ENCODE results near the gene ATCAY. TPM values are rescaled to one million over a fixed set of nuclear protein-coding genes. Genes with fewer than 3 reads are reported as not detected.

Gene ATCAY
- not detected in 2 replicates for total RNA-seq

GRCh38 chr19:3880471-3881271, at the start of gene ATCAY:
Gene ATCAY, plus strand, starts transcription at chr19:3880685. Its CDS starts 5,083 bp downstream, at chr19:3885768.

GRCh38 chr19:3868770-3869456, 11.6 kb upstream of the ATCAY start, which contains the start of gene ZFR2:
Gene ZFR2, minus strand, starts transcription at chr19:3869038. Its CDS starts 21 bp downstream, at chr19:3869017.

GRCh38 chr19:3932931-3933810, 52.7 kb downstream of the ATCAY start, which contains the start of gene NMRK2:
Gene NMRK2, plus strand, starts transcription at chr19:3933069. Its CDS starts 603 bp downstream, at chr19:3933672.

GRCh38 chr19:3970808-3971598, 90.5 kb downstream of the ATCAY start, which contains the start of gene DAPK3:
Gene DAPK3, minus strand, starts transcription at chr19:3971099. Its CDS starts 1,364 bp downstream, at chr19:3969735.

Small RNA genes within 50 kb of the gene (small RNA-seq; reads per million reads assigned to genes)
- gene RN7SL202P: not detected

Other genes starting within 250 kb of the ATCAY start
- 17.3 and 26.2 TPM in 2 replicates for gene PIP5K1C, start 180.2 kb upstream of the ATCAY start, total RNA-seq
- gene TJP3, start 172.3 kb upstream of the ATCAY start, total RNA-seq: 0.39 TPM in 1 of 2 replicates, not detected in the other
- 25.5 and 27.8 TPM in 2 replicates for gene APBA3, start 119.0 kb upstream of the ATCAY start, total RNA-seq
- 32.2 and 46.1 TPM in 2 replicates for gene MRPL54, start 118.0 kb upstream of the ATCAY start, total RNA-seq
- gene RAX2, start 108.5 kb upstream of the ATCAY start, total RNA-seq: not detected in 2 replicates
- gene MATK, start 94.3 kb upstream of the ATCAY start, total RNA-seq: not detected in 2 replicates
- not detected in 2 replicates for gene ZFR2, start 11.6 kb upstream of the ATCAY start, total RNA-seq
- not detected in 2 replicates for gene NMRK2, start 52.4 kb downstream of the ATCAY start, total RNA-seq
- gene DAPK3, start 90.4 kb downstream of the ATCAY start, total RNA-seq: 80.1 and 162 TPM in 2 replicates
- 2,634 and 3,144 TPM in 2 replicates for gene EEF2, start 104.8 kb downstream of the ATCAY start, total RNA-seq
- gene PIAS4, start 127.1 kb downstream of the ATCAY start, total RNA-seq: 23.2 and 33.8 TPM in 2 replicates
- gene ZBTB7A, start 186.2 kb downstream of the ATCAY start, total RNA-seq: 22.8 and 46.5 TPM in 2 replicates
- 157 and 205 TPM in 2 replicates for gene MAP2K2, start 243.4 kb downstream of the ATCAY start, total RNA-seq

All from placental epithelial cell (primary cell).